Embryonic facial prominence (tissue), 1 donor: ENCODE results near the gene HCLS1.
"Not testable (repeated sequence)": the region's sequence is repeated elsewhere in the genome, so short reads cannot be mapped to it uniquely, and the experiment has no call there.

Experiments used
- DNase-seq: peaks from one replicate; pipeline ENCODE4 v3.0.0-alpha.2; 2016; ENCODE audit errors: extremely low spot score

HCLS1 gene

GRCh38 chr3:121598564-121598963, 62.1 kb downstream of the HCLS1 start:
- DNase-seq, result no peak

- no peak for DNase-seq
Measured at GRCh38 chr3:121595765-121596406, 64.8 kb downstream of the HCLS1 start.

GRCh38 chr3:121594850-121595249, 65.9 kb downstream of the HCLS1 start:
- DNase-seq, result no peak

- DNase-seq, result not testable (repeated sequence)
Measured at GRCh38 chr3:121593806-121594205, 66.9 kb downstream of the HCLS1 start.

- no peak for DNase-seq
Measured at GRCh38 chr3:121592856-121593702, 67.6 kb downstream of the HCLS1 start, which contains the start of gene FBXO40. FBXO40 (plus strand) TSS chr3:121593379; CDS start chr3:121620576, 27,197 bp downstream.

- no peak for DNase-seq
Measured at GRCh38 chr3:121584418-121584817, 76.3 kb downstream of the HCLS1 start.

- no peak for DNase-seq
Measured at GRCh38 chr3:121581691-121582090, 79.0 kb downstream of the HCLS1 start.
